Esophagus muscularis mucosa (tissue), 4 donors: Measurements from ENCODE around the gene CHD1L. TPM values are rescaled to one million over a fixed set of nuclear protein-coding genes. Genes with fewer than 3 reads are reported as not detected.

Experiments used
- DNase-seq: peaks from one replicate; pipeline ENCODE4 v3.0.0-alpha.2; 2017; ENCODE audit errors: extremely low spot score
- H3K27ac ChIP-seq, 4 donors: fragments of 200-600 bp; sonication (generic); replicated peaks in 1 of 4; 1 replicate in 3 of 4; 2 replicates in 1 of 4; pipeline ENCODE4 v1.5.1; 2016 to 2019; ENCODE audit warnings: mild to moderate bottlenecking in 1 of 4
- H3K27me3 ChIP-seq, 4 donors: fragments of 200-600 bp; sonication (generic); one replicate each; pipeline versions ENCODE4 v1.5.1 to v1.6.0; 2016 to 2019
- H3K36me3 ChIP-seq, 4 donors: fragments of 200-600 bp; sonication (generic); one replicate each; pipeline ENCODE4 v1.5.1; 2016 to 2019
- H3K4me1 ChIP-seq, 4 donors: fragments of 200-600 bp; sonication (generic); one replicate each; pipeline ENCODE4 v1.5.1; 2016 to 2019
- H3K4me3 ChIP-seq, 4 donors: fragments of 200-600 bp; sonication (generic); 1 replicate in 2 of 4; 2 replicates in 2 of 4; pipeline ENCODE4 v1.5.1; 2016 to 2019; ENCODE audit warnings: mild to moderate bottlenecking in 4 of 4, moderate library complexity in 1 of 4
- H3K9me3 ChIP-seq, 4 donors: fragments of 200-600 bp; sonication (generic); 1 replicate in 3 of 4; 2 replicates in 1 of 4; pipeline ENCODE4 v1.5.1; 2016 to 2019
- EP300 ChIP-seq: sonication (generic); formaldehyde crosslinking; IDR thresholded peaks from one replicate; pipeline ENCODE4 v1.6.1; 2017; ENCODE audit warnings: antibody characterized with exemption
- POLR2A ChIP-seq: fragments of 450-650 bp; IDR thresholded peaks from one replicate; pipeline ENCODE4 v1.6.1; 2017; ENCODE audit warnings: antibody characterized with exemption, moderate library complexity, mild to moderate bottlenecking, low read depth
- POLR2AphosphoS5 ChIP-seq, 2 donors: sonication (generic); formaldehyde crosslinking; IDR thresholded peaks; one replicate each; pipeline ENCODE4 v1.6.1; 2017; ENCODE audit warnings: antibody characterized with exemption in 2 of 2
- WGBS: methylation state at CpG from one replicate; pipeline ENCODE4 v1.1.5; 2018; 5-methylcytosine and 5-hydroxymethylcytosine counted together
- intact Hi-C: fragments of 100-400 bp; cut with DNase I; formaldehyde crosslinking; loops from one replicate; pipeline ENCODE4 v1.15.1; 2023
- total RNA-seq, 4 donors: library from RNA; depleted of rRNA; stranded (reverse); fragments of >200 nt; gene quantifications; one replicate each; pipeline versions ENCODE4 v1.1.0 to v1.2.1, GENCODE V29; 2016
- TF ChIP-seq, protein P1 (sequence below), 3 experiments: fragments of 200-600 bp in 2 of 3; fragments of 450-650 bp in 1 of 3; sonication (generic) in 2 of 3; IDR thresholded peaks; one replicate each; pipeline ENCODE4 v1.5.1; 2017 to 2019; ENCODE audit warnings: antibody characterized with exemption in 3 of 3, mild to moderate bottlenecking in 2 of 3, moderate library complexity in 1 of 3

Gene CHD1L
- total RNA-seq, 4 donors from 2014 or later = 13.9 to 18.8 (median 18.2) TPM

- intact Hi-C loops = no loop called here
- DNase-seq = no peak
- Histone ChIP-seq H3K27me3 (no peaks in the 10 kb centered on the region), H3K36me3 (no peaks in the 10 kb centered on the region), H3K4me1 (peaks cover 6 to 30% (median 19%) of the 10 kb centered on the region in 4 donors), H3K4me3 (no peak overlapping the region), H3K27ac (no peak overlapping the region), H3K9me3 (no peaks in the 10 kb centered on the region)
- no peak for TF ChIP-seq POLR2AphosphoS5 (IDR thresholded peaks at IDR 0.05)
- TF ChIP-seq EP300 = no peak
- TF ChIP-seq, protein P1, sequence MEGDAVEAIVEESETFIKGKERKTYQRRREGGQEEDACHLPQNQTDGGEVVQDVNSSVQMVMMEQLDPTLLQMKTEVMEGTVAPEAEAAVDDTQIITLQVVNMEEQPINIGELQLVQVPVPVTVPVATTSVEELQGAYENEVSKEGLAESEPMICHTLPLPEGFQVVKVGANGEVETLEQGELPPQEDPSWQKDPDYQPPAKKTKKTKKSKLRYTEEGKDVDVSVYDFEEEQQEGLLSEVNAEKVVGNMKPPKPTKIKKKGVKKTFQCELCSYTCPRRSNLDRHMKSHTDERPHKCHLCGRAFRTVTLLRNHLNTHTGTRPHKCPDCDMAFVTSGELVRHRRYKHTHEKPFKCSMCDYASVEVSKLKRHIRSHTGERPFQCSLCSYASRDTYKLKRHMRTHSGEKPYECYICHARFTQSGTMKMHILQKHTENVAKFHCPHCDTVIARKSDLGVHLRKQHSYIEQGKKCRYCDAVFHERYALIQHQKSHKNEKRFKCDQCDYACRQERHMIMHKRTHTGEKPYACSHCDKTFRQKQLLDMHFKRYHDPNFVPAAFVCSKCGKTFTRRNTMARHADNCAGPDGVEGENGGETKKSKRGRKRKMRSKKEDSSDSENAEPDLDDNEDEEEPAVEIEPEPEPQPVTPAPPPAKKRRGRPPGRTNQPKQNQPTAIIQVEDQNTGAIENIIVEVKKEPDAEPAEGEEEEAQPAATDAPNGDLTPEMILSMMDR (IDR thresholded peaks at IDR 0.05) = no peak
- TF ChIP-seq POLR2A = no peak
- WGBS = 94% methylated on average over 2 of the region's 2 CpGs
These were observed 3.7 kb downstream of the CHD1L start for GRCh38 chr1:147246044-147246690.

- Histone ChIP-seq H3K36me3 (no peaks in the 10 kb centered on the region), H3K4me3 (no peak overlapping the region), H3K27ac (no peak overlapping the region), H3K27me3 (no peaks in the 10 kb centered on the region), H3K4me1 (peaks cover 6 to 27% (median 16%) of the 10 kb centered on the region in 4 donors), H3K9me3 (no peaks in the 10 kb centered on the region)
- TF ChIP-seq, protein P1 (IDR thresholded peaks at IDR 0.05) = no peak
- TF ChIP-seq EP300 = no peak
- WGBS = 70% methylated on average over 2 of the region's 2 CpGs
- DNase-seq = peak; percentile 82
- intact Hi-C loops = no loop called here
These were observed 4.6 kb downstream of the CHD1L start for GRCh38 chr1:147246910-147247655.

DNA sequence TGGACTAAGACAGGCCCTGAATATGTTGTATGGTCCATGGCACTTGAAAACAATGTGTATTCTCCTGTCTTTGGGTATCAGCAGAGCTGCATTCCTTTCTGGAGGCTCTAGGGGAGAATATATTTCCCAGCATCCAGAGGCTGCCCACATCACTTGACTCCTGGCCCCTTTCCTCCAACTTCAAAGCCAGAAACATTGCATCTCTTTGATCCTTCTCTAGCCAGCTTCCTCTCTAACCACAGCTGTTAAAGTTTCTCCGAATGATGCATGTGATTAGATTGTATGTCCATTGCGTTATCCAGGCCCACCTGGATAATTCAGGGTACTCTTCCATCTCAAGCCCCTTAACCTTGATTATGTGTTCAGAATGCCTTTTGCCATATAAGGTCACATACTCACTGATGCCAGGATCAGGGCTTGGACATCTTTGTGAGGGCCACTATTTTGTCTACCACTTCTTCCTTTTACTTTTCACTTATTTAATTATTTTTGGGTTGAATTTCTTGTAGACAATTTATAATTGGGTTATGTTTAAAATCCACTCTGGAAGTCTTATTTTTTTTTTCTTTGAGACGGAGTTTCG lies 5.3 kb downstream of the CHD1L start:
- no peaks in the 10 kb centered on the region for H3K9me3 ChIP-seq
- DNase-seq = peak; percentile 42
- TF ChIP-seq EP300 (no peak), POLR2AphosphoS5 (IDR thresholded peaks at IDR 0.05) (no peak), POLR2A (no peak)
- TF ChIP-seq, protein P1 (IDR thresholded peaks at IDR 0.05) = no peak
- H3K4me1 ChIP-seq = peaks cover 6 to 25% (median 14%) of the 10 kb centered on the region in 4 donors
- H3K27me3 ChIP-seq = no peaks in the 10 kb centered on the region
- H3K4me3 ChIP-seq = no peak overlapping the region
- H3K27ac ChIP-seq = no peak overlapping the region
- peaks cover 0 to 4% (median 0%) of the 10 kb centered on the region in 4 donors for H3K36me3 ChIP-seq
- intact Hi-C loops = no loop called here
- 96% methylated on average over 4 of the region's 4 CpGs for WGBS

DNA sequence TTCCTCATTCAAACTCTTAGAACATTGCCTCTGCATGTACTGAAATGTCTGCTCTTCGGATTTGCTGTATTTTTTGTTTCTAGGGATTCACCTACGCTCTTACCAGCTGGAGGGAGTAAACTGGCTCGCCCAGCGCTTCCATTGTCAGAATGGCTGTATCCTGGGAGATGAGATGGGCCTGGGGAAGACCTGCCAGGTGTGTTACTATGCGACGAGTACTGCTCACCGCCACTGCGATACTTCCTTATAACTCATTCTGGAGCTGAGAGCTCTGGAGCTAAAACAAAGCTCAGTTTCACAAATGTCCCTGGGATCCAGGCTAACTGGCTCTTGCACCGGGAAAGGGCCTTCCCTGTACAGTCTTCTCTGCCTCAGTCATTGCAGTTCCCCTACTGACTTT lies 10.1 kb downstream of the CHD1L start:
- DNase-seq = no peak
- no peak overlapping the region for H3K27ac ChIP-seq
- no peak overlapping the region for H3K4me3 ChIP-seq
- TF ChIP-seq POLR2A (no peak), EP300 (no peak), POLR2AphosphoS5 (IDR thresholded peaks at IDR 0.05) (no peak)
- TF ChIP-seq, protein P1 (IDR thresholded peaks at IDR 0.05) = no peak
- peaks cover 0 to 18% (median 6%) of the 10 kb centered on the region in 4 donors for H3K36me3 ChIP-seq
- 91% methylated on average over 9 of the region's 9 CpGs for WGBS
- intact Hi-C loops = no loop called here
- H3K9me3 ChIP-seq = no peaks in the 10 kb centered on the region
- H3K27me3 ChIP-seq = no peaks in the 10 kb centered on the region
- H3K4me1 ChIP-seq = peaks cover 0 to 3% (median 0%) of the 10 kb centered on the region in 4 donors
